Posterior vena cava (tissue), 2 donors: ENCODE results near the gene HIVEP3. TPM values are rescaled to one million over a fixed set of nuclear protein-coding genes. Genes with fewer than 3 reads are reported as not detected.

Experiments
- DNase-seq: peaks from one replicate; pipeline ENCODE4 v3.0.0-alpha.2; 2020; ENCODE audit warnings: low spot score
- intact Hi-C, 2 donors: fragments of 100-400 bp; cut with DNase I; formaldehyde crosslinking; loops; one replicate each; pipeline versions ENCODE4 v1.14.1 to v1.14.2; 2022 to 2023
- total RNA-seq, 2 donors: library from RNA; stranded (reverse); fragmentation: NEBNext Ultra II Directional; extraction: Animal tissue kit (Norgen Biotek cat#: 25700); gene quantifications; one replicate each; pipeline ENCODE4 v1.2.1, GENCODE V29; 2021
- donor health status: DM: yes; HTN: yes; CAD: no.
- donor health status: DM: yes; HTN: yes; CAD: no.

The HIVEP3 gene
- total RNA-seq, 2 donors from 2014 or later = 4.1 to 5.5 TPM

GRCh38 chr1:41780322-41780721 lies 138.4 kb downstream of the HIVEP3 start:
- no peak for DNase-seq
- intact Hi-C loops = no loop called here

GRCh38 chr1:41779360-41779759 lies 139.4 kb downstream of the HIVEP3 start:
- no peak for DNase-seq
- intact Hi-C loops = no loop called here

GRCh38 chr1:41777695-41778094 lies 141.0 kb downstream of the HIVEP3 start:
- no peak for DNase-seq
- intact Hi-C loops = no loop called here

DNA sequence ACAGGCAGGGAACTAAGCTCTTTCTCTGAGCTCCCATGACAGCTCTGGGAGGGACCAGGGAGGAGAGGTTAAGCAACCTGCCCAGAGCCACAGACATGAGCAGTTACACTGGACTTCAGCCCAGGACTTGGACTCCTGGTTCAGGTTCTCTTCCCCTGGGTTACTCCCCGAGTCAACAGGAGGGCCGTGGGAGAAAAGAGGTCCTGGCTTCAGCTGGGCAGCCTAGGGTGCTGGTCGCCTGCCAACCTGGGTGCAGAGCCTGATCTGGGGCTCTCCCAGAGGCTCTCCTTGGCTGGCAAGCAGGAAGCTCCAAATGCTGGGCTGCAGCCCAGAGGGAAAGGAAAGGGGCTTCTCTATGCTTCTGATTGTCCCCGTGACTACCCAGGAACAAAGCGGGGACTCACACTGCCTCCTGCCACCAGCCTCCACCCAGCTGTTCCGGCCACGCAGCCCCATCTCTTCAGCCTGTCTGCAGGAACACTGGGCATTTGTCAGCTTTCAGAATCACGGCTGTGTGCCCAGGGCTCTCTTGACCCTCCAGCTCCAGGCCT lies 141.8 kb downstream of the HIVEP3 start:
- intact Hi-C loops = no loop called here
- DNase-seq = no peak

GRCh38 chr1:41775956-41776585 lies 142.7 kb downstream of the HIVEP3 start:
- no peak for DNase-seq
- intact Hi-C loops = no loop called here

DNA sequence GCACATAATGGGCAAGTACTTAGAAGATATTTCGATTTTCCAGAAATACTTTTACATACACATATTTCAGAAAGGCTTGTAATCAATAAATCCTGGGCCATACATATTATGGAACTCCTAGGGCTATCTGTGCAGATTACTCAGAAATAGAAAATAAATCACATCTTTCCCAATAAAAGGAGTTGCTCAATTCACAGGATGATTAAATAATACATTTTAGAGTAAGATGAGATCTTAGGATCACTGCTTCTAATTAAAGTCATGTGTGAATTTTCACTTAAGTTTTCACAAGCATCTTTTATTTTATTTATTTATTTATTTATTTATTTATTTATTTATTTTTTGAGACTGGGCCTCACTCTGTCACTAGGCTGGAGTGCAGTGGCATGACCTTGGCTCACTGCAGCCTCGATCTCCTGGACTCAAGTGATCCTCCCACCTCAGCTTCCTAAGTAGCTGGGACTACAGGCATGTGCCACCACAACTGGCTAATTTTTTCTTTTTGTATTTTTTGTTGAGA lies 144.2 kb downstream of the HIVEP3 start:
- intact Hi-C loops = no loop called here
- DNase-seq = no peak

GRCh38 chr1:41773842-41774241 lies 144.9 kb downstream of the HIVEP3 start:
- no peak for DNase-seq
- intact Hi-C loops = no loop called here

GRCh38 chr1:41773144-41773591 lies 145.6 kb downstream of the HIVEP3 start:
- intact Hi-C loops = no loop called here
- no peak for DNase-seq

GRCh38 chr1:41769068-41769467 lies 149.7 kb downstream of the HIVEP3 start:
- intact Hi-C loops = no loop called here
- DNase-seq = no peak

DNA sequence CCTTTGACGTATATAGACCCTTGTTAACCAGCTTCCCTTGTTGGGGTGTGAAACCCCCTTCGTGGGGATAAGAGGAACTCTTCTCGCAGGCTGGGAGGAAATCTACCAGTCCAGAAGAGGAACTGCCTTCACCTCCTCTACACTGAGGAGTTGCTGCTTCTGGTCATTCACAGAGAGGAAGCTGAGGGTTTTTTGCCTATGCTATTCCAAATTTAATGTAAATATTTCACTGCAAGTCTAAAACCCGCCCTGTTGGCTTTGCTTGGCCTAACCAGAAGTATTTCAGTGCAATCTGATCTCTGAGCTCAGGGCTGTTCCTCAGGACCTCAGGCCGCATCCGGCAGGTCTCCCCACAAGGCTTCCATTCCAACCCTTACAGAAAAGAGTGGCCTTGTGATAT lies 150.1 kb downstream of the HIVEP3 start:
- intact Hi-C loops = no loop called here
- no peak for DNase-seq

GRCh38 chr1:41767534-41768525 lies 150.9 kb downstream of the HIVEP3 start:
- intact Hi-C loops = no loop called here
- DNase-seq = no peak

GRCh38 chr1:41766546-41766945 lies 152.2 kb downstream of the HIVEP3 start:
- intact Hi-C loops = no loop called here
- DNase-seq = no peak

DNA sequence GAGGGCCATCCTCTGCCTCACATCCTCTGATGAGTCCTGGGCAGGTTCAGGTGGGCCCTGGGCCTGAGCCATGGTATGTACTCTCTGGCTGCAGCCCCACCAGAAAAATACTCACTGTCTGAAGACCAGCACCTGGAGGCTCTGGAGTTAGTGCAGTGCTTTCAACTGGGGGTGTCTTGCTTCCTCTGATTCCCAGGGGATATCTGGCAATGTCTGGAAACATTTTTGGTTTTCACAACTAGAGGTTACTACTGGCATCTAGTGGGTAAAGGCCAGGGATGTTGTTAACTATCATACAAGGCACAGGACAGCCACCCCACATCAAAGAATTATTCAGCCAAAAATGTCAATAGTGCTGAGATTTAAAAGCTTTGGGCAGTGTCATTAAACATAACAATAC lies 152.7 kb downstream of the HIVEP3 start:
- DNase-seq = no peak
- intact Hi-C loops = no loop called here

GRCh38 chr1:41765152-41765551 lies 153.6 kb downstream of the HIVEP3 start:
- intact Hi-C loops = no loop called here

GRCh38 chr1:41764656-41765055 lies 154.1 kb downstream of the HIVEP3 start:
- intact Hi-C loops = no loop called here
- DNase-seq = peak; percentile 55

More at GRCh38 chr1:41765152-41765551, 153.6 kb downstream of the HIVEP3 start:
- DNase-seq = peak; percentile 20

DNA sequence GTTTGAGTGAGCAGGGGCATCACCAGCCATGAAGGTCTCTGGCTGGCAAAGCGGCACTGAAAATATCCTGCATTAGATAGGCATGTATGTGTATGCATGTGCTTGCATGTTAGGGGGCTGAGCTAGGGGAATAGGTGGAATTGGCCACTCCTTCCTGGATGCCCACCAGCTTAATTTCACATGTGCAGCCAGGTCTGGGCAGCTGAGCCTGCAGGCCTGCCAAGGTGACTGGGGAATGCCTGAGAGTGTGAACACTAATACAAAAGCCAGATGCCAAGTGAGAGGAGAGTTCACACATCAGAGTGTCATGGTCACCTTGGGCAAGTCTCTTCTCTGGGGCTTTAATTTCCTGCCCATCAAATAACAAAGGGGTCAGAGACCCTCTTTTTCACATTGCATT lies 155.9 kb downstream of the HIVEP3 start:
- intact Hi-C loops = no loop called here
- peak; percentile 67 for DNase-seq

- intact Hi-C loops = no loop called here
- peak; percentile 23 for DNase-seq
Measured at GRCh38 chr1:41762251-41762650, 156.5 kb downstream of the HIVEP3 start.

- no peak for DNase-seq
- intact Hi-C loops = no loop called here
Measured at GRCh38 chr1:41758904-41759548, 159.7 kb downstream of the HIVEP3 start.

DNA sequence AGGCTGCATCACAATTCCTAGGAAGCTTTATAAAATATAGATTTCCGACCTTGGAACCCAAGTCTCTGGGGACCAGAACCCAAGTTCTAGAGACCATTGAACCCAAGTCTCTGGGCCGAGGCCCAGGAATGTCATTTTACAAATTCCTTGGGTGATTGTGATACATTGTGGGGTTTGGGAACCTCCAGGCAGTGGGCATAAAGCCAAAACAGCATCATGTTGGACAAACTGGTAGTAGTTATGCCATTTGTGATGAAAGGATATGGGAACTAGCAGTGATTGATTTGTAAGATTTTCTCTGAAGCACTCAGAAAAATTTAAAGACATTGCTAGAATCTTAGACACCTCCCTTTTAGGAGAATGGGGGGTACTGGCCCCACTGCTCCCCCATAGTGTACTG lies 160.2 kb downstream of the HIVEP3 start:
- peak; percentile 32 for DNase-seq
- intact Hi-C loops = no loop called here

DNA sequence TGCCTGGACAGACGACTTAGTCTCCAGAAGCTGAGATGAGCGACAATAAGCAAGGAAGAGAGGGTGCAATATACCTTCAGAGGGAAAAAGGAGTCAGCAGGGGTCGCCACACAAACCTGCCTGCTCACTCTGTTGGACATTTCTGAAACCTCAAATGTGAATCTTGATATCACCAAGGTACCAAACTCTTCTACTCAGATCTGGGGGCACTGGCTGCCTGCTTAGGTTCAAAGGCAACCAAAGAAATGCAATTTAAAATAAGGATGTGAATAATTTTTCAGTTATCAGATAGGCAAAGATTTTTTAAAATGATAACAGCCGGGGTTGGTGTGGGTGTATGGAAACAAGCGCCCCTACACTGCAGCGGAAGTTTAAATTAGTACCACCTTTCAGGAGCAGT lies 164.2 kb downstream of the HIVEP3 start:
- peak; percentile 14 for DNase-seq

More for the DNA sequence above, 164.2 kb downstream of the HIVEP3 start:
- intact Hi-C loops = no loop called here
